ENCODE results near the gene TRPM4. TPM values are rescaled to one million over a fixed set of nuclear protein-coding genes. Genes with fewer than 3 reads are reported as not detected.

TRPM4 gene
- total and polyA plus RNA-seq, 2 experiments from 2014 or later = 7.0 to 20.5 TPM

DNA sequence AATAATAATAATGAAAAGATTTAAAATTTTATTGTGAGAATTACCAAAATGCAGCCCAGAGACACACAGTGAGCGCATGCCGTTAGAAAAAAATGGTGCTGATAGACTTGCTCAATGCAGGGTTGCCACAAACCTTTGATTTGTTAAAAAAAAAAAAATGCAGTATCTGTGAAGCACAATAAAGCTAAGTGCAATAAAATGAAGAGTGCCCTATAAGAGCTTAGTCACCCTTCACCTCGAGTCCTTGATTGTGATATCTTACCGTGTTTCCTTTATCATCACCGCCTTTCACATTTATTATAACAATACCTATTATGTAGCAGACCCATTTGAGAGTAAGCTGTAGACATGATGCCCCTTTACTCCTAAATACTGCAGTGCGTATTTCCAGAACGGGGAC is 84.2 kb downstream of the TRPM4 start:
- H3K4me3 ChIP-seq = no peak overlapping the region
- no peak for TF ChIP-seq EZH2phosphoT487 (IDR thresholded peaks at IDR 0.05; ENCODE audit: low read depth, severe bottlenecking, unreplicated experiment)
- TF ChIP-seq, protein P1, sequence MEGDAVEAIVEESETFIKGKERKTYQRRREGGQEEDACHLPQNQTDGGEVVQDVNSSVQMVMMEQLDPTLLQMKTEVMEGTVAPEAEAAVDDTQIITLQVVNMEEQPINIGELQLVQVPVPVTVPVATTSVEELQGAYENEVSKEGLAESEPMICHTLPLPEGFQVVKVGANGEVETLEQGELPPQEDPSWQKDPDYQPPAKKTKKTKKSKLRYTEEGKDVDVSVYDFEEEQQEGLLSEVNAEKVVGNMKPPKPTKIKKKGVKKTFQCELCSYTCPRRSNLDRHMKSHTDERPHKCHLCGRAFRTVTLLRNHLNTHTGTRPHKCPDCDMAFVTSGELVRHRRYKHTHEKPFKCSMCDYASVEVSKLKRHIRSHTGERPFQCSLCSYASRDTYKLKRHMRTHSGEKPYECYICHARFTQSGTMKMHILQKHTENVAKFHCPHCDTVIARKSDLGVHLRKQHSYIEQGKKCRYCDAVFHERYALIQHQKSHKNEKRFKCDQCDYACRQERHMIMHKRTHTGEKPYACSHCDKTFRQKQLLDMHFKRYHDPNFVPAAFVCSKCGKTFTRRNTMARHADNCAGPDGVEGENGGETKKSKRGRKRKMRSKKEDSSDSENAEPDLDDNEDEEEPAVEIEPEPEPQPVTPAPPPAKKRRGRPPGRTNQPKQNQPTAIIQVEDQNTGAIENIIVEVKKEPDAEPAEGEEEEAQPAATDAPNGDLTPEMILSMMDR (IDR thresholded peaks at IDR 0.05; ENCODE audit: poor library complexity) = no peak
- TF ChIP-seq EZH2 (IDR thresholded peaks at IDR 0.05; ENCODE audit: borderline replicate concordance) = no peak
- no peaks in the 10 kb centered on the region for H3K27me3 ChIP-seq
- WGBS (ENCODE audit: low lambda C conversion rate, missing lambda C conversion rate) = 86% methylated on average over 7 of the region's 7 CpGs
- no peaks in the 10 kb centered on the region for H3K4me1 ChIP-seq (ENCODE audit: insufficient read depth)
- no peaks in the 10 kb centered on the region for H4K20me1 ChIP-seq (ENCODE audit: insufficient read depth, poor library complexity, severe bottlenecking)
- no peaks in the 10 kb centered on the region for H3K9me2 ChIP-seq (replicated peaks; ENCODE audit: insufficient read depth)
- no peaks in the 10 kb centered on the region for H3K36me3 ChIP-seq (replicated peaks; ENCODE audit: insufficient read depth, low read depth)
- DNase-seq (ENCODE audit: low spot score) = no peak
- no peak overlapping the region for H3K27ac ChIP-seq
- H2AFZ ChIP-seq = no peak overlapping the region
- H3K79me2 ChIP-seq = no peaks in the 10 kb centered on the region
- no peaks in the 10 kb centered on the region for H3K9me3 ChIP-seq (ENCODE audit: low read depth)
- H3K4me2 ChIP-seq = no peak overlapping the region

DNA sequence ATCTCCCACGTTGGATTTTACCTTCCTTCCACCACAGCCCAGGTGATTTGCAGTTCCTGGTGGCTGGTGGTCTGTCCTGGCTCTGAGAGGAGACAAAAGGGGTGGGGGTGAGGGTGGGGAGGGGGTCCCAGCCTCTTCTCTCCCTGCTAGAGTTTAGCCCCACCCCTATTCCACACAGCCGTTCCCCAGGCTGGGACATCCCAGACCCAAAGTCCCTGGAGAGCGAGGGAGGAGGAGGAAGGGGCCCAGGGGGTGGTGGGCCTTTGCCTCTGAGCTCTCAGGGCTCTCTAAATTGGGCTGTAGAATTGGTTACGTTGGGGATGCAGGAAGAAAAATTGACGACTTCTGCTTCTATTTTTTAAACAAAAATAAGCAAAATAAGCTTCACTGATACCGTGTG is 85.5 kb downstream of the TRPM4 start:
- WGBS (ENCODE audit: low lambda C conversion rate, missing lambda C conversion rate) = 60% methylated on average over 6 of the region's 6 CpGs
- TF ChIP-seq EZH2 (IDR thresholded peaks at IDR 0.05; ENCODE audit: borderline replicate concordance) (no peak), EZH2phosphoT487 (IDR thresholded peaks at IDR 0.05; ENCODE audit: low read depth, severe bottlenecking, unreplicated experiment) (no peak)
- TF ChIP-seq, protein P1 (IDR thresholded peaks at IDR 0.05; ENCODE audit: poor library complexity) = no peak
- H3K27me3 ChIP-seq = no peaks in the 10 kb centered on the region

DNA sequence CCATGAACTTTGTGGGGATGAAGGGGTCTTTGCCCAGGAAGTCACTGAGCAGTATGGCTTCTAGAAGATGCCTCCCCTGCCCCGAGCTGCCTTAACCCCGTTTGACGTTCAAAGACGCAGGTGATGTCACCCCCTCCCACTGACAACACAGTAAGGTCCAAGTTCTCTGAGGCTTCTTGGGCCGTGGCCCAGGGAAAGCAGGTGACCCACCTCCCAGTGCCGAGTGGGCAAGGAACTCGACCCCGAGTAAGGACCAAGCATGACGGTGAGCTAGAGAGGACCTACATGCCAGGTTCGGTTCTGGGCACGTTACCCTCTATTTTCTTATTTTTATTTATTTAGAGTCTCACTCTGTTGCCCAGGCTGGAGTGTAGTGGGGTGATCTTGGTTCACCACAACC is 86.1 kb downstream of the TRPM4 start:
- no peak overlapping the region for H3K27ac ChIP-seq
- DNase-seq (ENCODE audit: low spot score) = no peak
- H3K4me3 ChIP-seq = no peak overlapping the region
- TF ChIP-seq, protein P1 (IDR thresholded peaks at IDR 0.05; ENCODE audit: poor library complexity) = no peak
- H4K20me1 ChIP-seq (ENCODE audit: insufficient read depth, poor library complexity, severe bottlenecking) = no peaks in the 10 kb centered on the region
- H2AFZ ChIP-seq = no peak overlapping the region
- 93% methylated on average over 11 of the region's 11 CpGs for WGBS (ENCODE audit: low lambda C conversion rate, missing lambda C conversion rate)
- H3K4me2 ChIP-seq = no peak overlapping the region
- H3K9me3 ChIP-seq (ENCODE audit: low read depth) = no peaks in the 10 kb centered on the region
- H3K9me2 ChIP-seq (replicated peaks; ENCODE audit: insufficient read depth) = no peaks in the 10 kb centered on the region
- no peaks in the 10 kb centered on the region for H3K27me3 ChIP-seq
- no peaks in the 10 kb centered on the region for H3K4me1 ChIP-seq (ENCODE audit: insufficient read depth)
- H3K79me2 ChIP-seq = no peaks in the 10 kb centered on the region
- H3K36me3 ChIP-seq (replicated peaks; ENCODE audit: insufficient read depth, low read depth) = no peaks in the 10 kb centered on the region

More for the DNA sequence above, 85.5 kb downstream of the TRPM4 start:
- no peaks in the 10 kb centered on the region for H3K4me1 ChIP-seq (ENCODE audit: insufficient read depth)
- no peak overlapping the region for H2AFZ ChIP-seq
- H4K20me1 ChIP-seq (ENCODE audit: insufficient read depth, poor library complexity, severe bottlenecking) = no peaks in the 10 kb centered on the region
- no peaks in the 10 kb centered on the region for H3K9me2 ChIP-seq (replicated peaks; ENCODE audit: insufficient read depth)
- no peaks in the 10 kb centered on the region for H3K79me2 ChIP-seq
- H3K4me3 ChIP-seq = no peak overlapping the region
- H3K27ac ChIP-seq = no peak overlapping the region
- no peaks in the 10 kb centered on the region for H3K36me3 ChIP-seq (replicated peaks; ENCODE audit: insufficient read depth, low read depth)
- no peak for DNase-seq (ENCODE audit: low spot score)
- no peak overlapping the region for H3K4me2 ChIP-seq
- H3K9me3 ChIP-seq (ENCODE audit: low read depth) = no peaks in the 10 kb centered on the region

DNA sequence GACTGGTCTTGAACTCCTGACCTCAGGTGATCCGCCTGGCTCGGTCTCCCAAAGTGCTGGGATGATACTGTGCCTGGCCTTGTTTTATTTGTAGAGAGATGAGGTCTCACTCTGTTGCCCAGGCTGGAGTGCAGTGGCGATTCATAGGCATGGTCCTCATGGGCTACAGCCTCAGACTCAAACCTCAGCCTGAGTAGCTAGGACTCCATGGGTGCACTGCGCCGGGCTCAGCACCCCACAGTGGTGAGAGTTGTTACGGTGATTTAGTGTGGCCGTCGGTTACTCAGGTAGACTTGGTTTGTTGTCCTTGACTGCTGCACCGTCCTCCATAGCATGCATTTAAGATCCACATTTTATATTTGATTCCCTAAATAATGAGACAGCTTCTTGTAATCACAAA is 86.7 kb downstream of the TRPM4 start:
- Histone ChIP-seq H2AFZ (no peak overlapping the region), H3K36me3 (replicated peaks; ENCODE audit: insufficient read depth, low read depth) (no peaks in the 10 kb centered on the region), H3K79me2 (no peaks in the 10 kb centered on the region), H4K20me1 (ENCODE audit: insufficient read depth, poor library complexity, severe bottlenecking) (no peaks in the 10 kb centered on the region), H3K4me2 (no peak overlapping the region), H3K9me2 (replicated peaks; ENCODE audit: insufficient read depth) (no peaks in the 10 kb centered on the region), H3K9me3 (ENCODE audit: low read depth) (no peaks in the 10 kb centered on the region), H3K27me3 (no peaks in the 10 kb centered on the region), H3K4me1 (ENCODE audit: insufficient read depth) (no peaks in the 10 kb centered on the region), H3K4me3 (no peak overlapping the region), H3K27ac (no peak overlapping the region)
- no peak for DNase-seq (ENCODE audit: low spot score)
- TF ChIP-seq, protein P1 (IDR thresholded peaks at IDR 0.05; ENCODE audit: poor library complexity) = no peak
- no peak for TF ChIP-seq EZH2 (IDR thresholded peaks at IDR 0.05; ENCODE audit: borderline replicate concordance)
- TF ChIP-seq EZH2phosphoT487 (IDR thresholded peaks at IDR 0.05; ENCODE audit: low read depth, severe bottlenecking, unreplicated experiment) = no peak
- WGBS (ENCODE audit: low lambda C conversion rate, missing lambda C conversion rate) = 88% methylated on average over 9 of the region's 9 CpGs

Data from hepatocyte (in vitro differentiated cells).